ENCODE measurements around the gene DAB2IP.

Gene DAB2IP

GRCh38 chr9:121658591-121658990 lies 7.2 kb downstream of the DAB2IP start:
- no peak overlapping the region for H3K27ac ChIP-seq
- TF ChIP-seq ZFX (IDR thresholded peaks at IDR 0.05; ENCODE audit: borderline replicate concordance) (no peak), CTCF (IDR thresholded peaks at IDR 0.05) (no peak)

- TF ChIP-seq ZFX (IDR thresholded peaks at IDR 0.05; ENCODE audit: borderline replicate concordance) = no peak
- no peak for TF ChIP-seq CTCF (IDR thresholded peaks at IDR 0.05)
- no peak overlapping the region for H3K27ac ChIP-seq
Observed at GRCh38 chr9:121660367-121660766, 8.9 kb downstream of the DAB2IP start.

- TF ChIP-seq ZFX (IDR thresholded peaks at IDR 0.05; ENCODE audit: borderline replicate concordance) (no peak), CTCF (IDR thresholded peaks at IDR 0.05) (no peak)
- H3K27ac ChIP-seq = no peak overlapping the region
Observed at GRCh38 chr9:121660876-121661275, 9.4 kb downstream of the DAB2IP start.

- TF ChIP-seq ZFX (IDR thresholded peaks at IDR 0.05; ENCODE audit: borderline replicate concordance) (no peak), CTCF (IDR thresholded peaks at IDR 0.05) (no peak)
Observed at GRCh38 chr9:121661328-121661727, 9.9 kb downstream of the DAB2IP start.

GRCh38 chr9:121662359-121662758 lies 10.9 kb downstream of the DAB2IP start:
- peak overlapping the region; percentile 55 for H3K27ac ChIP-seq
- TF ChIP-seq ZFX (IDR thresholded peaks at IDR 0.05; ENCODE audit: borderline replicate concordance) (no peak), CTCF (IDR thresholded peaks at IDR 0.05) (no peak)

More at GRCh38 chr9:121661328-121661727, 9.9 kb downstream of the DAB2IP start:
- H3K27ac ChIP-seq = no peak overlapping the region

- peak overlapping the region; percentile 55 for H3K27ac ChIP-seq
- TF ChIP-seq ZFX (IDR thresholded peaks at IDR 0.05; ENCODE audit: borderline replicate concordance) (no peak), CTCF (IDR thresholded peaks at IDR 0.05) (no peak)
Observed at GRCh38 chr9:121662891-121663580, 11.6 kb downstream of the DAB2IP start.

GRCh38 chr9:121663591-121663990 lies 12.2 kb downstream of the DAB2IP start:
- peak overlapping the region; percentile 55 for H3K27ac ChIP-seq
- TF ChIP-seq ZFX (IDR thresholded peaks at IDR 0.05; ENCODE audit: borderline replicate concordance) = no peak
- no peak for TF ChIP-seq CTCF (IDR thresholded peaks at IDR 0.05)
